SK-N-SH (cell line): Measurements from ENCODE around the gene RERG. TPM values are rescaled to one million over a fixed set of nuclear protein-coding genes. Genes with fewer than 3 reads are reported as not detected.

Experiments used
- CTCF ChIA-PET: fragments of 300-600, 350-600 bp; formaldehyde crosslinking; extraction: SDS; loops from one replicate; lab custom pipeline; 2021; lab: Yijun Ruan, JAX
- POLR2A ChIA-PET: fragments of 350-600 bp; sonication (Branson Sonifier 250); formaldehyde crosslinking; extraction: SDS; loops from one replicate; lab custom pipeline; 2020; ENCODE audit warnings: antibody characterized with exemption, inconsistent platforms; lab: Yijun Ruan, JAX
- DNase-seq: peaks from one replicate; pipeline ENCODE4 v3.0.0; 2012
- H2AFZ ChIP-seq: fragments of 200-600 bp; sonication (generic); 2 replicates; pipeline ENCODE4 v1.8.1; 2016; ENCODE audit warnings: antibody characterized with exemption, mild to moderate bottlenecking, low read depth
- H3F3A ChIP-seq: fragments of 200-600 bp; sonication (generic); replicated peaks from 2 replicates; pipeline ENCODE3; 2016; ENCODE audit warnings: antibody characterized with exemption, mild to moderate bottlenecking; ENCODE audit not compliant: insufficient read depth
- H3K27ac ChIP-seq, 2 experiments: fragments of 200-500 bp in 1 of 2; fragments of 200-600 bp in 1 of 2; sonication (Bioruptor generic) in 1 of 2; sonication (generic), shearing (Covaris generic) in 1 of 2; 2 replicates each; pipeline versions ENCODE4 v1.5.1 to v1.6.1; 2014 to 2016; ENCODE audit warnings: low read depth in 2 of 2, inconsistent platforms in 1 of 2, low read length in 1 of 2, mild to moderate bottlenecking in 1 of 2, mixed read lengths in 1 of 2
- H3K27me3 ChIP-seq: fragments of 200-600 bp; sonication (generic), shearing (Covaris generic); 2 replicates; pipeline ENCODE4 v1.6.1; 2016; ENCODE audit warnings: mixed run types; ENCODE audit not compliant: insufficient read depth
- H3K36me3 ChIP-seq, 2 experiments: fragments of 200-500 bp in 1 of 2; fragments of 200-600 bp in 1 of 2; sonication (Bioruptor generic) in 1 of 2; sonication (generic) in 1 of 2; replicated peaks in 1 of 2; 2 replicates each; pipeline versions ENCODE3 to v1.5.1; 2014 to 2016; ENCODE audit warnings: low read length in 1 of 2, mild to moderate bottlenecking in 1 of 2; ENCODE audit not compliant: insufficient read depth in 2 of 2, control insufficient read depth in 1 of 2
- H3K4me1 ChIP-seq, 2 experiments: fragments of 200-500 bp in 1 of 2; fragments of 200-600 bp in 1 of 2; sonication (Bioruptor generic) in 1 of 2; sonication (generic), shearing (Covaris generic) in 1 of 2; 2 replicates each; pipeline versions ENCODE4 v1.5.1 to v1.6.1; 2014 to 2016; ENCODE audit warnings: low read depth in 1 of 2, low read length in 1 of 2, mixed run types in 1 of 2; ENCODE audit not compliant: insufficient read depth in 2 of 2, control insufficient read depth in 1 of 2
- H3K4me2 ChIP-seq: fragments of 200-600 bp; sonication (generic), shearing (Covaris generic); 2 replicates; pipeline ENCODE4 v1.6.1; 2017; ENCODE audit warnings: mixed run types
- H3K4me3 ChIP-seq, 2 experiments: fragments of 200-500 bp in 1 of 2; fragments of 200-600 bp in 1 of 2; sonication (Bioruptor generic) in 1 of 2; sonication (generic), shearing (Covaris generic) in 1 of 2; 2 replicates each; pipeline versions ENCODE4 v1.5.1 to v1.8.1; 2014 to 2016; ENCODE audit warnings: low read depth in 2 of 2, inconsistent platforms in 1 of 2, low read length in 1 of 2, mild to moderate bottlenecking in 1 of 2, mixed read lengths in 1 of 2, moderate library complexity in 1 of 2
- H3K79me2 ChIP-seq: fragments of 200-600 bp; sonication (generic); 2 replicates; pipeline ENCODE4 v1.8.1; 2017; ENCODE audit warnings: mild to moderate bottlenecking; ENCODE audit not compliant: insufficient read depth
- H3K9ac ChIP-seq: fragments of 200-600 bp; sonication (generic); 2 replicates; pipeline ENCODE4 v1.6.1; 2017; ENCODE audit warnings: mixed run types
- H3K9me2 ChIP-seq: fragments of 200-600 bp; sonication (generic); 2 replicates; pipeline ENCODE4 v1.6.1; 2017; ENCODE audit warnings: mixed run types
- H3K9me3 ChIP-seq: fragments of 200-600 bp; sonication (generic); 2 replicates; pipeline ENCODE4 v1.6.1; 2017; ENCODE audit warnings: mixed run types, mild to moderate bottlenecking, moderate library complexity
- H4K20me1 ChIP-seq: fragments of 200-600 bp; sonication (generic); 2 replicates; pipeline ENCODE4 v1.6.1; 2017; ENCODE audit warnings: mild to moderate bottlenecking, mixed run types; ENCODE audit not compliant: insufficient read depth
- CTCF ChIP-seq: fragments of 200-600 bp; sonication (generic); IDR thresholded peaks from 2 replicates; pipeline ENCODE4 v1.6.1; 2017; ENCODE audit warnings: antibody characterized with exemption, mild to moderate bottlenecking, moderate library complexity
- FOSL2 ChIP-seq: IDR thresholded peaks from 2 replicates; pipeline ENCODE4 v1.4.0; 2012; ENCODE audit warnings: low read depth, mild to moderate bottlenecking, moderate library complexity, borderline replicate concordance
- FOXJ3 ChIP-seq: sonication (generic); formaldehyde crosslinking; IDR thresholded peaks from 2 replicates; pipeline ENCODE4 v1.5.1; 2020; ENCODE audit warnings: mild to moderate bottlenecking, missing genetic modification reagents
- IRF3 ChIP-seq: fragments of 150-350 bp; IDR thresholded peaks from 2 replicates; pipeline ENCODE4 v1.6.1; 2016; ENCODE audit warnings: mild to moderate bottlenecking, low read depth, low read length
- MXI1 ChIP-seq: IDR thresholded peaks from 2 replicates; pipeline ENCODE4 v1.6.1; 2012; ENCODE audit warnings: mild to moderate bottlenecking, low read depth, low read length, improper control_type of control experiment
- PBX3 ChIP-seq: IDR thresholded peaks from 2 replicates; pipeline ENCODE4; 2012
- POLR2AphosphoS5 ChIP-seq: IDR thresholded peaks from 2 replicates; pipeline ENCODE4 v1.6.1; 2012; ENCODE audit warnings: low read depth, low read length
- SIN3A ChIP-seq: IDR thresholded peaks from 2 replicates; pipeline ENCODE4 v1.6.1; 2012; ENCODE audit warnings: low read depth, mild to moderate bottlenecking, low read length, moderate library complexity, borderline replicate concordance
- USF1 ChIP-seq: IDR thresholded peaks from 2 replicates; pipeline ENCODE4 v1.4.0; 2012; ENCODE audit warnings: low read depth, borderline replicate concordance
- USF2 ChIP-seq: fragments of 150-350 bp; IDR thresholded peaks from 2 replicates; pipeline ENCODE4 v1.6.1; 2017; ENCODE audit warnings: antibody characterized with exemption, low read length, low read depth, borderline replicate concordance
- WGBS: methylation state at CpG from one replicate; pipeline ENCODE4 v1.1.6; 2017; ENCODE audit warnings: low lambda C conversion rate; 5-methylcytosine and 5-hydroxymethylcytosine counted together
- polyA plus RNA-seq, 3 experiments: library from polyadenylated mRNA; depleted of rRNA; stranded (reverse); fragments of >200 nt; gene quantifications; 2 replicates each; pipeline ENCODE4 v1.2.3, GENCODE V29; 2012

Gene RERG
- polyA plus RNA-seq, 1 of the 3 experiments (the other 2 are of a cell fraction), result 0.49 TPM

- TF ChIP-seq POLR2AphosphoS5 (no peak), IRF3 (no peak), USF1 (no peak), FOSL2 (no peak), PBX3 (no peak), SIN3A (no peak), MXI1 (no peak), USF2 (no peak), CTCF (no peak), FOXJ3 (CRISPR knock-in tag) (no peak)
- H3K4me3 ChIP-seq, result no peak overlapping the region
- H3K36me3 ChIP-seq, result no peaks in the 10 kb centered on the region
- H3F3A ChIP-seq, result no peaks in the 10 kb centered on the region
- no peaks in the 10 kb centered on the region for H3K79me2 ChIP-seq
- POLR2A ChIA-PET, result no interaction called here
- H3K9ac ChIP-seq, result no peak overlapping the region
- no peak overlapping the region for H2AFZ ChIP-seq
- H3K9me3 ChIP-seq, result no peaks in the 10 kb centered on the region
- no peaks in the 10 kb centered on the region for H3K9me2 ChIP-seq
- no peaks in the 10 kb centered on the region for H3K27me3 ChIP-seq
- CTCF ChIA-PET, result interaction anchor here (1.1 kb wide), 1 partner anchor 27 kb away, joined by 3 read pairs; no protein-coding TSS in a partner anchor
- 13% methylated on average over 6 of the region's 6 CpGs for WGBS
- no peaks in the 10 kb centered on the region for H4K20me1 ChIP-seq
- no peaks in the 10 kb centered on the region for H3K4me1 ChIP-seq
- no peak for DNase-seq
- H3K4me2 ChIP-seq, result no peak overlapping the region
- H3K27ac ChIP-seq, result no peak overlapping the region
These were observed 26.5 kb downstream of the RERG start for GRCh38 chr12:15194456-15195368.
